ENCODE results near the gene IL17RC. TPM values are rescaled to one million over a fixed set of nuclear protein-coding genes. Genes with fewer than 3 reads are reported as not detected.

The IL17RC gene
- total RNA-seq, 1 experiment from 2014 or later, result 6.8 TPM

DNA sequence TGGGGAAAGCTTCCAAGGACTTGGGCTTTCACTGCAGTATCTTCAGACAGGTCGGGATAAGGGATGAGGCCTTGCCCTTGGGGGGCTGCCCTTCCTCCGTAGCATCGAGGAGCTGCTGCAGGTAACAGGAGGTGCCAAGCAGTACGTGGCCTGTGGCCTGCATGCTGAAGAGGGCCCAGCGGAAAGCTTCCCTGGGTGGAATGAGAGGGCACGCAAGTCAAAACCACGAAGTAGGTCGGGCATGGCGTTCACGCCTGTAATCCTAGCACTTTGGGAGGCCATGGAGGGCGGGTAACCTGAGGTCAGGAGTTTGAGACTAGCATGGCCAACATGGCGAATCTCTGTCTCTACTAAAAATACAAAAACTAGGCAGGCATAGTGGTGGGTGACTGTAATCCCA is 49.8 kb upstream of the IL17RC start:
- H2AK5ac ChIP-seq (ENCODE audit: insufficient read length, low read length), result no peak overlapping the region
- TF ChIP-seq CTCF (conservative IDR thresholded peaks at IDR 0.05), result no peak
- Mint-ChIP-seq H3K9me3 (no peaks in the 10 kb centered on the region), H3K4me3 (no peak overlapping the region), H3K27ac (no peak overlapping the region), H3K27me3 (ENCODE audit: low read depth) (peaks cover 26% of the 10 kb centered on the region), H3K36me3 (ENCODE audit: insufficient read depth in 1 of 3, low read depth in 3 of 3) (no peaks in the 10 kb centered on the region), H3K4me1 (peaks cover under 1 to 4% of the 10 kb centered on the region in 2 experiments)
- H3K4ac ChIP-seq (ENCODE audit: low read depth, low read length), result no peak overlapping the region
- H3K9me3 ChIP-seq (ENCODE audit: control insufficient read depth, low read depth, low read length), result no peaks in the 10 kb centered on the region
- peaks cover 4% of the 10 kb centered on the region for H3K23me2 ChIP-seq (ENCODE audit: insufficient read length, low read depth, low read length, poor library complexity, severe bottlenecking)
- H3T11ph ChIP-seq (ENCODE audit: low read length), result no peak overlapping the region
- H2AFZ ChIP-seq (ENCODE audit: low read length), result no peak overlapping the region
- H3K56ac ChIP-seq (ENCODE audit: insufficient read length, low read depth, low read length), result no peak overlapping the region
- no peaks in the 10 kb centered on the region for H3K27me3 ChIP-seq (ENCODE audit: insufficient read depth, low read length)
- no peaks in the 10 kb centered on the region for H3K79me1 ChIP-seq (ENCODE audit: insufficient read depth, low read depth, low read length, poor library complexity, severe bottlenecking)
- H2BK5ac ChIP-seq (ENCODE audit: insufficient read length, low read length), result no peak overlapping the region
- H3K4me2 ChIP-seq (ENCODE audit: insufficient read depth, insufficient read length, low read length), result no peak overlapping the region
- no peak overlapping the region for H3K9ac ChIP-seq (ENCODE audit: extremely low read depth, insufficient read length, low read length)
- no peak overlapping the region for H3K27ac ChIP-seq (ENCODE audit: insufficient read length, low read depth, low read length)
- H3K18ac ChIP-seq (ENCODE audit: insufficient read length, low read depth, low read length), result no peak overlapping the region
- H3K14ac ChIP-seq (ENCODE audit: insufficient read depth, low read length), result no peak overlapping the region
- no peaks in the 10 kb centered on the region for H4K20me1 ChIP-seq (ENCODE audit: control insufficient read depth, insufficient read depth, insufficient read length)
- whole genome bisulfite sequencing (ENCODE audit: extremely low coverage, insufficient read length, low lambda C conversion rate), result no CpG with 5 or more reads among the region's 12 CpGs
- no peak for DNase-seq
- no peak overlapping the region for H3K23ac ChIP-seq (ENCODE audit: insufficient read length, low read depth, low read length)
- no peaks in the 10 kb centered on the region for H3K4me1 ChIP-seq (ENCODE audit: insufficient read depth, low read length)
- no peaks in the 10 kb centered on the region for H3K79me2 ChIP-seq (ENCODE audit: insufficient read depth, low read length)
- H2BK20ac ChIP-seq (ENCODE audit: low read depth, low read length, poor library complexity, severe bottlenecking), result no peak overlapping the region
- H2BK12ac ChIP-seq (ENCODE audit: insufficient read length, low read depth, low read length), result no peak overlapping the region
- no peak overlapping the region for H4K91ac ChIP-seq (ENCODE audit: insufficient read length, low read depth, low read length)
- no peak overlapping the region for H4K8ac ChIP-seq (replicated peaks; ENCODE audit: insufficient read length, low read depth, low read length)
- no peak overlapping the region for H2BK15ac ChIP-seq (ENCODE audit: low read depth, low read length)
- H2BK120ac ChIP-seq (ENCODE audit: low read depth, low read length, poor library complexity, severe bottlenecking), result no peak overlapping the region
- no peak overlapping the region for H4K5ac ChIP-seq (ENCODE audit: insufficient read length, low read depth, low read length)

All from H9 (cell line).